Prostate gland (tissue), 2 donors: ENCODE results near the gene KRTAP9-2. TPM values are rescaled to one million over a fixed set of nuclear protein-coding genes. Genes with fewer than 3 reads are reported as not detected.

Experiments
- DNase-seq: peaks from one replicate; pipeline ENCODE4 v3.0.0-alpha.2; 2019; ENCODE audit warnings: low spot score
- H3K27ac ChIP-seq, 2 donors: fragments of 200-600 bp; sonication (generic); 2 replicates each; pipeline ENCODE4 v1.5.1; 2017 to 2019
- H3K27me3 ChIP-seq: fragments of 200-600 bp; sonication (generic); replicated peaks from 2 replicates; pipeline ENCODE4 v1.5.1; 2019; ENCODE audit not compliant: insufficient read depth
- H3K36me3 ChIP-seq, 2 donors: fragments of 200-600 bp; sonication (generic); 1 replicate in 1 of 2; 2 replicates in 1 of 2; pipeline versions ENCODE4 v1.5.1 to v1.8.1; 2017 to 2019
- H3K4me1 ChIP-seq: fragments of 200-600 bp; sonication (generic); replicated peaks from 2 replicates; pipeline ENCODE4 v1.5.1; 2019
- H3K4me3 ChIP-seq, 2 donors: fragments of 200-600 bp; sonication (generic); 2 replicates each; pipeline ENCODE4 v1.5.1; 2017 to 2019
- H3K9me3 ChIP-seq: fragments of 200-600 bp; sonication (generic); 2 replicates; pipeline ENCODE4 v1.5.1; 2017
- CTCF ChIP-seq, 4 experiments: fragments of 200-600 bp in 2 of 4; fragments of 450-650 bp in 2 of 4; sonication (generic) in 2 of 4; IDR thresholded peaks; 1 replicate in 3 of 4; 2 replicates in 1 of 4; pipeline ENCODE4 v1.5.1; 2016 to 2019; ENCODE audit warnings: antibody characterized with exemption in 4 of 4, mild to moderate bottlenecking in 2 of 4, moderate library complexity in 2 of 4
- POLR2A ChIP-seq: fragments of 450-650 bp; IDR thresholded peaks from one replicate; pipeline ENCODE4 v1.6.1; 2016; ENCODE audit warnings: antibody characterized with exemption, mild to moderate bottlenecking
- POLR2AphosphoS5 ChIP-seq: sonication (generic); formaldehyde crosslinking; IDR thresholded peaks from one replicate; pipeline ENCODE4 v1.6.1; 2017; ENCODE audit warnings: antibody characterized with exemption
- WGBS: methylation state at CpG from one replicate; pipeline ENCODE4 v1.1.5; 2018; 5-methylcytosine and 5-hydroxymethylcytosine counted together
- intact Hi-C: fragments of 100-400 bp; cut with DNase I; formaldehyde crosslinking; loops from one replicate; pipeline ENCODE4 v1.14.2; 2022
- total RNA-seq, 2 donors: library from RNA; depleted of rRNA; stranded (reverse); fragments of >200 nt; gene quantifications; one replicate each; pipeline ENCODE4 v1.1.0, GENCODE V29; 2016

KRTAP9-2 gene
- total RNA-seq, 2 donors from 2014 or later: not detected

- no peaks in the 10 kb centered on the region for H3K36me3 ChIP-seq
- H3K27me3 ChIP-seq: no peaks in the 10 kb centered on the region
- WGBS: 51% methylated on average over 1 of the region's 1 CpG
- H3K4me1 ChIP-seq: no peaks in the 10 kb centered on the region
- no peak for DNase-seq
- TF ChIP-seq POLR2AphosphoS5 (no peak), CTCF (IDR thresholded peaks at IDR 0.05) (no peak), POLR2A (no peak)
- intact Hi-C loops: no loop called here
- H3K4me3 ChIP-seq: no peak overlapping the region
- H3K27ac ChIP-seq: no peak overlapping the region
- H3K9me3 ChIP-seq: no peaks in the 10 kb centered on the region
Measured at GRCh38 chr17:41196068-41196467, 30.4 kb upstream of the KRTAP9-2 start.

GRCh38 chr17:41199421-41200078, 26.9 kb upstream of the KRTAP9-2 start:
- TF ChIP-seq POLR2A (no peak), CTCF (IDR thresholded peaks at IDR 0.05) (no peak), POLR2AphosphoS5 (no peak)
- H3K4me3 ChIP-seq: no peak overlapping the region
- no peaks in the 10 kb centered on the region for H3K9me3 ChIP-seq
- WGBS: 56% methylated on average over 4 of the region's 5 CpGs
- H3K27ac ChIP-seq: no peak overlapping the region
- no peaks in the 10 kb centered on the region for H3K4me1 ChIP-seq
- intact Hi-C loops: no loop called here
- no peaks in the 10 kb centered on the region for H3K27me3 ChIP-seq
- H3K36me3 ChIP-seq: no peaks in the 10 kb centered on the region
- no peak for DNase-seq

- TF ChIP-seq POLR2AphosphoS5 (peak; percentile 72), CTCF (IDR thresholded peaks at IDR 0.05) (no peak), POLR2A (no peak)
- H3K9me3 ChIP-seq: no peaks in the 10 kb centered on the region
- DNase-seq: no peak
- H3K27ac ChIP-seq: no peak overlapping the region
- H3K4me1 ChIP-seq: no peaks in the 10 kb centered on the region
- intact Hi-C loops: no loop called here
- no peaks in the 10 kb centered on the region for H3K27me3 ChIP-seq
- no peak overlapping the region for H3K4me3 ChIP-seq
- no peaks in the 10 kb centered on the region for H3K36me3 ChIP-seq
- WGBS: 37% methylated on average over 1 of the region's 1 CpG
Measured at GRCh38 chr17:41211845-41212466, 14.5 kb upstream of the KRTAP9-2 start.

DNA sequence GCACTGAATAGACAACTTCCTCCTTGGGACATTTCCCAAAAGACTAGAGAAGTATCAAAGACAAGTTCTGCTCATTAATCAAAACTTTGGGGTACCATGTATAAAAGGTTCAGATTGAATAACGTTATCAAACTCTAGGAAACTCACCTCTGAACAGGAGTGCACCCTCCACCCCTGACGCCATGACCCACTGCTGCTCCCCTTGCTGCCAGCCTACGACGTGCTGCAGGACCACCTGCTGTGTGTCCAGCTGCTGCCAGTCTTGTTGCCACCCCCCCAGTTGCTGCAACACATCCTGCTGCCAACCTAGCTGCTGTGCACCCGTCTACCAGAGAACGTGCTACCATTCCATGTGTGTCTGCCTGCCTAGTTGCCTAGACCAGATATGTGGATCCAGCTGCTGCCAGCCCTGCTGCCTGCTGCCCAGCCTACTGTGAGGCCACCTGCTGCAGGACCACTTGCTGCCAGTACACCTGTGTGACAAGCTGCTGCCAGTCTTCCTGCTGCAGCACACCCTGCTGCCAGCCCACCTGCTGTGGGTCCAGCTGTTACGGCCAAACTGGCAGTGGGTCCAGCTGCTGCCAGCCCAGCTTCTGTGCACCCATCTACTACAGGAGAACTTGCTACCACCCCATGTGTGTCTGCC, 13.8 kb upstream of the KRTAP9-2 start:
- H3K36me3 ChIP-seq: no peaks in the 10 kb centered on the region
- intact Hi-C loops: no loop called here
- TF ChIP-seq POLR2A: no peak
- no peaks in the 10 kb centered on the region for H3K27me3 ChIP-seq
- H3K4me3 ChIP-seq: no peak overlapping the region
- no peak overlapping the region for H3K27ac ChIP-seq
- no peaks in the 10 kb centered on the region for H3K9me3 ChIP-seq
- H3K4me1 ChIP-seq: no peaks in the 10 kb centered on the region
- WGBS: 66% methylated on average over 7 of the region's 7 CpGs
- DNase-seq: no peak

DNA sequence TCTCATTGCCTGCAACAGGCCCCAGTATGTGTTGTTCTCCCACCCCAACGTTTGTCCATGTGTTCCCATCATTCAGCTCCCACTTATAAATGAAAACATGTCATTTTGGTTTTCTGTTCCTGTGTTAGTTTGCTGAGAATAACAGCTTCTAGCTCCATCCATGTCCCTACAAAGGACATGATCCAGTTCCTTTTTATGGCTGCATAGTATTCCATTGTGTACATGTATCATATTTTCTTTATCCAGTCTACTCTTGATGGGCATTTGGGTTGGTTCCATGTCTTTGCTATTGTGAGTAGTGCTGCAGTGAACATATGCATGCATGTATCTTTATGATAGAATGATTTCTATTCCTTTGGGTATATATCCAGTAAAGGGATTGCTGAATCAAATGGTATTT, 10.8 kb upstream of the KRTAP9-2 start:
- TF ChIP-seq POLR2A (no peak), CTCF (IDR thresholded peaks at IDR 0.05) (no peak), POLR2AphosphoS5 (no peak)
- Histone ChIP-seq H3K4me3 (no peak overlapping the region), H3K4me1 (no peaks in the 10 kb centered on the region), H3K9me3 (no peaks in the 10 kb centered on the region), H3K27me3 (no peaks in the 10 kb centered on the region), H3K27ac (no peak overlapping the region), H3K36me3 (no peaks in the 10 kb centered on the region)
- no peak for DNase-seq
- 91% methylated on average over 1 of the region's 1 CpG for WGBS
- intact Hi-C loops: no loop called here
